SK-N-SH (cell line): ENCODE data around the gene PUDP.

Experiments used
- EP300 ChIP-seq, 2 experiments: IDR thresholded peaks; 2 replicates each; pipeline versions ENCODE4 v1.4.0 to v1.6.1; 2012; ENCODE audit warnings: borderline replicate concordance in 1 of 2, low read depth in 1 of 2, low read length in 1 of 2
- POLR2AphosphoS5 ChIP-seq: IDR thresholded peaks from 2 replicates; pipeline ENCODE4 v1.6.1; 2012; ENCODE audit warnings: low read depth, low read length
- TF ChIP-seq, protein P1 (sequence below): fragments of 200-600 bp; sonication (generic); IDR thresholded peaks from 2 replicates; pipeline ENCODE4 v1.6.1; 2017; ENCODE audit warnings: antibody characterized with exemption, mild to moderate bottlenecking, moderate library complexity
- TF ChIP-seq, protein P2 (sequence below): IDR thresholded peaks from 2 replicates; pipeline ENCODE4 v1.6.1; 2012; ENCODE audit warnings: mild to moderate bottlenecking, low read depth, low read length, moderate library complexity
- TF ChIP-seq, protein P3 (sequence below): IDR thresholded peaks from 2 replicates; pipeline ENCODE4 v1.4.0; 2012; ENCODE audit warnings: low read depth

DNA sequence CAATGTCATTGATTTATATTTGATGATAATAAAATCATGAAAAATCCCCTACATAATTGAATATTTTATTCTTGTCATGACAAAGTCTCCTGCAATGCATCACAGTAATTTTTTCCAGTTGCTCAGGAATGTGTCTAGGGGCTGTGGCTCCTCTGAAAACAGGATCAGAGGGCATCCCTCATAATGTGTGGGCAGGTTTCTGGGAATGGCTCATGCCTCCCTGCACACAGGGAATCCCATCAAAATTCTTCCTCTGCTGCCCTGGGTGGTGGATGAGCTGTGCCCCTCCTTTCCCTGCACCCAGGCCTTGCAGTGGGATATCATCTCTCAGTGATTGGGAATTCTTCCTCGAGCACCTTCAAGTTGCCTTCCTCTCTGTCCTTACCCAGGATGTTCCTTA lies 20.4 kb upstream of the PUDP start:
- TF ChIP-seq, protein P1, sequence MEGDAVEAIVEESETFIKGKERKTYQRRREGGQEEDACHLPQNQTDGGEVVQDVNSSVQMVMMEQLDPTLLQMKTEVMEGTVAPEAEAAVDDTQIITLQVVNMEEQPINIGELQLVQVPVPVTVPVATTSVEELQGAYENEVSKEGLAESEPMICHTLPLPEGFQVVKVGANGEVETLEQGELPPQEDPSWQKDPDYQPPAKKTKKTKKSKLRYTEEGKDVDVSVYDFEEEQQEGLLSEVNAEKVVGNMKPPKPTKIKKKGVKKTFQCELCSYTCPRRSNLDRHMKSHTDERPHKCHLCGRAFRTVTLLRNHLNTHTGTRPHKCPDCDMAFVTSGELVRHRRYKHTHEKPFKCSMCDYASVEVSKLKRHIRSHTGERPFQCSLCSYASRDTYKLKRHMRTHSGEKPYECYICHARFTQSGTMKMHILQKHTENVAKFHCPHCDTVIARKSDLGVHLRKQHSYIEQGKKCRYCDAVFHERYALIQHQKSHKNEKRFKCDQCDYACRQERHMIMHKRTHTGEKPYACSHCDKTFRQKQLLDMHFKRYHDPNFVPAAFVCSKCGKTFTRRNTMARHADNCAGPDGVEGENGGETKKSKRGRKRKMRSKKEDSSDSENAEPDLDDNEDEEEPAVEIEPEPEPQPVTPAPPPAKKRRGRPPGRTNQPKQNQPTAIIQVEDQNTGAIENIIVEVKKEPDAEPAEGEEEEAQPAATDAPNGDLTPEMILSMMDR, result no peak
- no peak for TF ChIP-seq EP300 (IDR thresholded peaks at IDR 0.05; ENCODE audit: borderline replicate concordance in 1 of 2, low read depth in 1 of 2, low read length in 1 of 2)
- TF ChIP-seq, protein P2, sequence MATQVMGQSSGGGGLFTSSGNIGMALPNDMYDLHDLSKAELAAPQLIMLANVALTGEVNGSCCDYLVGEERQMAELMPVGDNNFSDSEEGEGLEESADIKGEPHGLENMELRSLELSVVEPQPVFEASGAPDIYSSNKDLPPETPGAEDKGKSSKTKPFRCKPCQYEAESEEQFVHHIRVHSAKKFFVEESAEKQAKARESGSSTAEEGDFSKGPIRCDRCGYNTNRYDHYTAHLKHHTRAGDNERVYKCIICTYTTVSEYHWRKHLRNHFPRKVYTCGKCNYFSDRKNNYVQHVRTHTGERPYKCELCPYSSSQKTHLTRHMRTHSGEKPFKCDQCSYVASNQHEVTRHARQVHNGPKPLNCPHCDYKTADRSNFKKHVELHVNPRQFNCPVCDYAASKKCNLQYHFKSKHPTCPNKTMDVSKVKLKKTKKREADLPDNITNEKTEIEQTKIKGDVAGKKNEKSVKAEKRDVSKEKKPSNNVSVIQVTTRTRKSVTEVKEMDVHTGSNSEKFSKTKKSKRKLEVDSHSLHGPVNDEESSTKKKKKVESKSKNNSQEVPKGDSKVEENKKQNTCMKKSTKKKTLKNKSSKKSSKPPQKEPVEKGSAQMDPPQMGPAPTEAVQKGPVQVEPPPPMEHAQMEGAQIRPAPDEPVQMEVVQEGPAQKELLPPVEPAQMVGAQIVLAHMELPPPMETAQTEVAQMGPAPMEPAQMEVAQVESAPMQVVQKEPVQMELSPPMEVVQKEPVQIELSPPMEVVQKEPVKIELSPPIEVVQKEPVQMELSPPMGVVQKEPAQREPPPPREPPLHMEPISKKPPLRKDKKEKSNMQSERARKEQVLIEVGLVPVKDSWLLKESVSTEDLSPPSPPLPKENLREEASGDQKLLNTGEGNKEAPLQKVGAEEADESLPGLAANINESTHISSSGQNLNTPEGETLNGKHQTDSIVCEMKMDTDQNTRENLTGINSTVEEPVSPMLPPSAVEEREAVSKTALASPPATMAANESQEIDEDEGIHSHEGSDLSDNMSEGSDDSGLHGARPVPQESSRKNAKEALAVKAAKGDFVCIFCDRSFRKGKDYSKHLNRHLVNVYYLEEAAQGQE, result no peak
- TF ChIP-seq, protein P3, sequence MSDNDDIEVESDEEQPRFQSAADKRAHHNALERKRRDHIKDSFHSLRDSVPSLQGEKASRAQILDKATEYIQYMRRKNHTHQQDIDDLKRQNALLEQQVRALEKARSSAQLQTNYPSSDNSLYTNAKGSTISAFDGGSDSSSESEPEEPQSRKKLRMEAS, result no peak
- TF ChIP-seq POLR2AphosphoS5, result no peak
